Neural cell (in vitro differentiated cells): ENCODE data around the gene PARM1. TPM values are rescaled to one million over a fixed set of nuclear protein-coding genes. Genes with fewer than 3 reads are reported as not detected.

Experiments used
- H2AFZ ChIP-seq: fragments of 200-600, 300-800 bp; sonication (generic), shearing (Covaris generic); 2 replicates; pipeline ENCODE4 v1.6.0; 2014; ENCODE audit warnings: low read depth, mild to moderate bottlenecking, antibody characterized with exemption, low read length, moderate library complexity
- H3F3A ChIP-seq: fragments of 200-600 bp; shearing (Covaris generic); 2 replicates; pipeline ENCODE4 v1.6.1; 2016; ENCODE audit warnings: mild to moderate bottlenecking, moderate library complexity, mixed read lengths, antibody characterized with exemption, low read length; ENCODE audit not compliant: insufficient read depth, poor library complexity, severe bottlenecking
- H3K27ac ChIP-seq: fragments of 200-600, 300-800 bp; sonication (generic), shearing (Covaris generic); 2 replicates; pipeline ENCODE4 v1.5.1; 2014; ENCODE audit warnings: mild to moderate bottlenecking, low read length, moderate library complexity
- H3K27me3 ChIP-seq: fragments of 300-800, 200-600 bp; sonication (generic), shearing (Covaris generic); 2 replicates; pipeline ENCODE4 v1.6.0; 2014; ENCODE audit warnings: mild to moderate bottlenecking, low read depth, low read length, moderate library complexity; ENCODE audit not compliant: insufficient read depth
- H3K36me3 ChIP-seq: fragments of 300-800, 200-600 bp; sonication (generic), shearing (Covaris generic); 2 replicates; pipeline ENCODE4 v1.5.1; 2014; ENCODE audit warnings: mild to moderate bottlenecking, antibody characterized with exemption, low read length, moderate library complexity; ENCODE audit not compliant: insufficient read depth
- H3K4me2 ChIP-seq: fragments of 300-800, 200-600 bp; sonication (generic), shearing (Covaris generic); 2 replicates; pipeline ENCODE4 v1.6.0; 2014; ENCODE audit warnings: mild to moderate bottlenecking, low read length
- H3K4me3 ChIP-seq: fragments of 300-800, 200-600 bp; sonication (generic), shearing (Covaris generic); 2 replicates; pipeline ENCODE4 v1.5.1; 2014; ENCODE audit warnings: mild to moderate bottlenecking, low read length, moderate library complexity
- H3K79me2 ChIP-seq: fragments of 200-600 bp; shearing (Covaris generic); replicated peaks from 2 replicates; pipeline ENCODE4 v1.6.0; 2014; ENCODE audit warnings: mild to moderate bottlenecking, low read length, moderate library complexity; ENCODE audit not compliant: insufficient read depth
- H3K9ac ChIP-seq: fragments of 300-800, 200-600 bp; sonication (generic), shearing (Covaris generic); 2 replicates; pipeline ENCODE4 v1.6.1; 2016; ENCODE audit warnings: mild to moderate bottlenecking, low read length, mixed read lengths
- H3K9me2 ChIP-seq: fragments of 200-600 bp; shearing (Covaris generic); 2 replicates; pipeline ENCODE4 v1.6.1; 2016; ENCODE audit warnings: mild to moderate bottlenecking, low read length, mixed read lengths; ENCODE audit not compliant: insufficient read depth
- H3K9me3 ChIP-seq: fragments of 200-600, 300-800 bp; sonication (generic), shearing (Covaris generic); 2 replicates; pipeline ENCODE4 v1.6.1; 2016; ENCODE audit warnings: mild to moderate bottlenecking, mixed run types, low read length, moderate library complexity, mixed read lengths
- H4K20me1 ChIP-seq: fragments of 200-600 bp; shearing (Covaris generic); 2 replicates; pipeline ENCODE4 v1.6.1; 2016; ENCODE audit warnings: mild to moderate bottlenecking, mixed run types; ENCODE audit not compliant: insufficient read depth
- CTCF ChIP-seq: fragments of 450-650 bp; IDR thresholded peaks from 2 replicates; pipeline ENCODE4 v1.5.1; 2014; ENCODE audit warnings: antibody characterized with exemption, mild to moderate bottlenecking, moderate library complexity; ENCODE audit not compliant: poor library complexity, severe bottlenecking
- EP300 ChIP-seq: fragments of 450-650 bp; conservative IDR thresholded peaks from 2 replicates; pipeline ENCODE4 v1.6.1; 2014; ENCODE audit warnings: antibody characterized with exemption, mild to moderate bottlenecking, moderate library complexity; ENCODE audit not compliant: poor library complexity, severe bottlenecking
- EZH2 ChIP-seq: fragments of 200-600, 300-800 bp; shearing (Covaris generic), sonication (generic); IDR thresholded peaks from 2 replicates; pipeline ENCODE4 v1.6.1; 2014; ENCODE audit warnings: antibody characterized with exemption, low read length, borderline replicate concordance, mild to moderate bottlenecking; ENCODE audit not compliant: insufficient read depth, poor library complexity, severe bottlenecking
- MXI1 ChIP-seq: fragments of 450-650 bp; conservative IDR thresholded peaks from 2 replicates; pipeline ENCODE4 v1.6.1; 2014; ENCODE audit warnings: antibody characterized with exemption, mild to moderate bottlenecking; ENCODE audit not compliant: poor library complexity, severe bottlenecking
- POLR2AphosphoS5 ChIP-seq: IDR thresholded peaks from 2 replicates; pipeline ENCODE4 v1.6.1; 2012
- RAD21 ChIP-seq: fragments of 450-650 bp; conservative IDR thresholded peaks from 2 replicates; pipeline ENCODE4 v1.6.1; 2014; ENCODE audit warnings: antibody characterized with exemption, mild to moderate bottlenecking, moderate library complexity
- REST ChIP-seq: IDR thresholded peaks from 2 replicates; pipeline ENCODE4 v1.6.1; 2012; ENCODE audit warnings: borderline replicate concordance
- SMC3 ChIP-seq: fragments of 450-650 bp; conservative IDR thresholded peaks from 2 replicates; pipeline ENCODE4 v1.6.1; 2014; ENCODE audit warnings: antibody characterized with exemption, mild to moderate bottlenecking, moderate library complexity; ENCODE audit not compliant: poor library complexity
- TAF1 ChIP-seq: IDR thresholded peaks from 2 replicates; pipeline ENCODE4 v1.6.1; 2012; ENCODE audit warnings: low read depth
- polyA plus RNA-seq: library from polyadenylated mRNA; depleted of rRNA; stranded (reverse); fragments of >200 nt; gene quantifications from 2 replicates; pipeline ENCODE4 v1.2.3, GENCODE V29; 2014

PARM1 gene
- polyA plus RNA-seq, 1 donor from 2014 or later = 1.3 TPM

GRCh38 chr4:75038376-75038775 is 105.5 kb downstream of the PARM1 start:
- no peaks in the 10 kb centered on the region for H3K36me3 ChIP-seq
- H4K20me1 ChIP-seq = no peaks in the 10 kb centered on the region
- H3K79me2 ChIP-seq = no peaks in the 10 kb centered on the region
- H3K4me3 ChIP-seq = no peak overlapping the region
- no peaks in the 10 kb centered on the region for H3K9me3 ChIP-seq
- no peak overlapping the region for H2AFZ ChIP-seq
- H3F3A ChIP-seq = no peaks in the 10 kb centered on the region
- H3K9me2 ChIP-seq = no peaks in the 10 kb centered on the region
- H3K9ac ChIP-seq = no peak overlapping the region
- no peaks in the 10 kb centered on the region for H3K27me3 ChIP-seq
- no peak overlapping the region for H3K27ac ChIP-seq
- TF ChIP-seq TAF1 (no peak), CTCF (no peak), MXI1 (no peak), REST (no peak), SMC3 (no peak), EZH2 (no peak), RAD21 (no peak), POLR2AphosphoS5 (no peak), EP300 (no peak)
- H3K4me2 ChIP-seq = no peak overlapping the region

- Histone ChIP-seq H4K20me1 (no peaks in the 10 kb centered on the region), H3K4me2 (no peak overlapping the region), H3K79me2 (no peaks in the 10 kb centered on the region), H3K4me3 (no peak overlapping the region), H3K27me3 (no peaks in the 10 kb centered on the region), H3K36me3 (no peaks in the 10 kb centered on the region), H3K9me3 (no peaks in the 10 kb centered on the region), H3K9ac (no peak overlapping the region), H3K9me2 (no peaks in the 10 kb centered on the region), H2AFZ (no peak overlapping the region), H3K27ac (no peak overlapping the region), H3F3A (no peaks in the 10 kb centered on the region)
- TF ChIP-seq TAF1 (no peak), SMC3 (no peak), CTCF (no peak), EZH2 (no peak), REST (no peak), EP300 (no peak), RAD21 (no peak), MXI1 (no peak), POLR2AphosphoS5 (no peak)
Observed at GRCh38 chr4:75040703-75041102, 107.8 kb downstream of the PARM1 start.
